SK-N-MC (cell line): ENCODE measurements around the gene SUPT6H.

ENCODE experiments used
- EZH2 ChIP-seq: fragments of 200-600 bp; sonication (generic); IDR thresholded peaks from one replicate; pipeline ENCODE4 v1.6.1; 2017; ENCODE audit warnings: antibody characterized with exemption
- FOXP2 ChIP-seq: optimal IDR thresholded peaks from 2 replicates; pipeline ENCODE3; 2011; ENCODE audit warnings: mild to moderate bottlenecking, moderate library complexity; ENCODE audit not compliant: insufficient read depth; ENCODE audit errors: extremely low read length, control extremely low read depth
- POLR2AphosphoS5 ChIP-seq: IDR thresholded peaks from 2 replicates; pipeline ENCODE4 v1.6.1; 2012; ENCODE audit warnings: mild to moderate bottlenecking, low read depth, low read length, borderline replicate concordance

DNA sequence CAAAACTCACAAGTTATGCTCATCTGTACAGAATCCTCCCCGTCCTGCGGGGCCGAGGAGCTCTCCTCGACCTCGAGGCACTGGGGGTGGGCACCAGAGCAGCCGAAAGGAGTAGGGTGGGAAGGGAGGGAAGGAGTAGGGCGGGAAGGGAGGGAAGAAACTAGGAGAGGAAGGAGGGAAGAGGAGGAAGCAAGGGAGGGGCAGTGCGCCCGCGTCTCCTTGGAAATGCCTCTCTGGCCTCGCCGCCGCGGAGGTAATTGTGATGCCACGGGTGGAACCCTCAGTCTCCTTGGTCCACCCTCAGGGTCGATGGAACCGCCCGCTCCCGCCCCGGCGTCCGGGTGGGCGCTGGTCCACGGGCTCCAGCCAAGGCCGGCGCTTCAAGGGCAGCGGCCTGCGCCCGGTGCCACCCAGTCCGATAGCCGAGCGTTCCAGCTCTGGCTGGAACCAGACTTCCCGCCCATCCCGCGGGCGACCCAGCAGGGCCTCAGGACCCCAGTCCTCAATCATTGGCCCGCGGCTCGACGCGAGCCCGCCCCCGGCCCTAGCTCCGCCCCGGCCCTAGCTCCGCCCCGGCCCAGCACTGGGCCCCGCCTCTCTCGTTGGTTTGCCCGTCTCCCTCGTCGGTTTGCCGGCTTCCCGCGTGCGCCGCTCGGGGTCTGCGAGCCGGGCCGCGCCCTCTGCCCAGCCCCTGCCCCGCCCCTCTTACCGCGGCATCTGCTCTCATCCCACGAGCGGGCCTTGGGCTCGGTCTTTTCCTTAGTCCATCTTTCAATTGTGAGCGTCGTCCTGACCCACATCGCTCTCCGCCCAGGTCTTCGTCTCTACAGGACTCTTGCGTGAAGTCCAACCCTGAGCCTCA lies 49.1 kb downstream of the SUPT6H start:
- TF ChIP-seq POLR2AphosphoS5 = peak; percentile 83
- TF ChIP-seq EZH2 = no peak
- no peak for TF ChIP-seq FOXP2
